ENCODE measurements around the gene FBXO3. TPM values are rescaled to one million over a fixed set of nuclear protein-coding genes. Genes with fewer than 3 reads are reported as not detected.

Gene FBXO3
- total and polyA plus RNA-seq, 2 of the 13 experiments (the other 11 are each of a cell fraction or from before 2014, with no cell fraction given) = 20.4 to 27.6 TPM

- TF ChIP-seq ZHX2 (IDR thresholded peaks at IDR 0.05; ENCODE audit: low read depth) (0 out of 2 replicates have a peak, but pooled peaks have one; percentile 2), ZHX2 (CRISPR knock-in tag; IDR thresholded peaks at IDR 0.05; ENCODE audit: borderline replicate concordance) (no peak), ZNF503 (CRISPR knock-in tag; IDR thresholded peaks at IDR 0.05) (no peak), GTF2F1 (IDR thresholded peaks at IDR 0.05; ENCODE audit: low read length) (no peak), ZBTB46 (CRISPR knock-in tag; IDR thresholded peaks at IDR 0.05; ENCODE audit: borderline replicate concordance) (no peak), RBFOX2 (IDR thresholded peaks at IDR 0.05; ENCODE audit: low read depth, low read length) (no peak), SAP130 (CRISPR knock-in tag; IDR thresholded peaks at IDR 0.05; ENCODE audit: low read depth) (peak; percentile 69), SP5 (CRISPR knock-in tag; IDR thresholded peaks at IDR 0.05; ENCODE audit: borderline replicate concordance, low read depth) (0 out of 2 replicates have a peak, but pooled peaks have one; percentile 6), ZBTB7A (CRISPR knock-in tag; IDR thresholded peaks at IDR 0.05) (no peak), ZNF136 (CRISPR knock-in tag; IDR thresholded peaks at IDR 0.05; ENCODE audit: low read depth) (no peak), HNF4A (CRISPR knock-in tag; IDR thresholded peaks at IDR 0.05) (peak; percentile 77), CREB3 (CRISPR knock-in tag; IDR thresholded peaks at IDR 0.05) (no peak), ZNF7 (CRISPR knock-in tag; IDR thresholded peaks at IDR 0.05) (no peak), ZMYM2 (CRISPR knock-in tag; IDR thresholded peaks at IDR 0.05) (0 out of 2 replicates have a peak, but pooled peaks have one; percentile 14), ZBTB1 (CRISPR knock-in tag; IDR thresholded peaks at IDR 0.05; ENCODE audit: borderline replicate concordance) (no peak), KLF15 (CRISPR knock-in tag; IDR thresholded peaks at IDR 0.05; ENCODE audit: borderline replicate concordance) (no peak)
Measured at GRCh38 chr11:33691066-33691864, 83.1 kb downstream of the FBXO3 start (continued).

Measured in HepG2 (cell line).